NCI-H1105 treated with DMSO at 0.1 percent for 48 hours (cell line): ENCODE measurements around the gene DYNLT2B.
A peak's percentile ranks its signal among the peaks of the same experiment; 100 is the strongest.
"Not testable (repeated sequence)": the region's sequence is repeated elsewhere in the genome, so short reads cannot be mapped to it uniquely, and the experiment has no call there.

Experiments used
- DNase-seq: peaks from one replicate; lab custom pipeline; 2025; lab: John Stamatoyannopoulos, UW

The DYNLT2B gene

GRCh38 chr3:196323691-196324090, 5.7 kb upstream of the DYNLT2B start:
- DNase-seq = peak; percentile 30

- no peak for DNase-seq
These were observed 5.0 kb upstream of the DYNLT2B start for GRCh38 chr3:196323016-196323415.

- DNase-seq = no peak
These were observed 3.1 kb upstream of the DYNLT2B start for GRCh38 chr3:196321162-196321561.

GRCh38 chr3:196320137-196320536, 2.1 kb upstream of the DYNLT2B start:
- DNase-seq = no peak

GRCh38 chr3:196316799-196317686, 997 bp downstream of the DYNLT2B start:
- not testable (repeated sequence) for DNase-seq

GRCh38 chr3:196315821-196316220, 2.2 kb downstream of the DYNLT2B start:
- DNase-seq = no peak

- DNase-seq = no peak
These were observed 3.4 kb downstream of the DYNLT2B start for GRCh38 chr3:196314597-196314996.

GRCh38 chr3:196314086-196314485, 4.0 kb downstream of the DYNLT2B start:
- DNase-seq = not testable (repeated sequence)

GRCh38 chr3:196302960-196303359, 15.1 kb downstream of the DYNLT2B start:
- DNase-seq = not testable (repeated sequence)

- not testable (repeated sequence) for DNase-seq
These were observed 15.5 kb downstream of the DYNLT2B start for GRCh38 chr3:196302551-196302950.

GRCh38 chr3:196298521-196298920, 19.5 kb downstream of the DYNLT2B start:
- DNase-seq = no peak

GRCh38 chr3:196292286-196292923, 25.6 kb downstream of the DYNLT2B start:
- no peak for DNase-seq

- peak; percentile 74 for DNase-seq
These were observed 29.9 kb downstream of the DYNLT2B start for GRCh38 chr3:196288141-196288460.

GRCh38 chr3:196287440-196288140, 30.4 kb downstream of the DYNLT2B start, which contains the start of gene PCYT1A:
Gene PCYT1A (minus strand): TSS chr3:196287726. CDS start chr3:196270531, 17,195 bp downstream.
- DNase-seq = peak; percentile 97

GRCh38 chr3:196287090-196287439, 31.0 kb downstream of the DYNLT2B start:
- no peak for DNase-seq

- no peak for DNase-seq
These were observed 33.6 kb downstream of the DYNLT2B start for GRCh38 chr3:196284396-196284795.

- DNase-seq = no peak
These were observed 36.1 kb downstream of the DYNLT2B start for GRCh38 chr3:196281962-196282361.

GRCh38 chr3:196280689-196281440, 37.2 kb downstream of the DYNLT2B start:
- no peak for DNase-seq

GRCh38 chr3:196275126-196275525, 42.9 kb downstream of the DYNLT2B start:
- DNase-seq = no peak

GRCh38 chr3:196274585-196274984, 43.5 kb downstream of the DYNLT2B start:
- DNase-seq = no peak

GRCh38 chr3:196273655-196274054, 44.4 kb downstream of the DYNLT2B start:
- DNase-seq = no peak

GRCh38 chr3:196272826-196273225, 45.2 kb downstream of the DYNLT2B start:
- DNase-seq = no peak
